ENCODE results near the gene SPATA25.
"Not testable (repeated sequence)": the region's sequence is repeated elsewhere in the genome, so short reads cannot be mapped to it uniquely, and the experiment has no call there.

SPATA25 gene

DNA sequence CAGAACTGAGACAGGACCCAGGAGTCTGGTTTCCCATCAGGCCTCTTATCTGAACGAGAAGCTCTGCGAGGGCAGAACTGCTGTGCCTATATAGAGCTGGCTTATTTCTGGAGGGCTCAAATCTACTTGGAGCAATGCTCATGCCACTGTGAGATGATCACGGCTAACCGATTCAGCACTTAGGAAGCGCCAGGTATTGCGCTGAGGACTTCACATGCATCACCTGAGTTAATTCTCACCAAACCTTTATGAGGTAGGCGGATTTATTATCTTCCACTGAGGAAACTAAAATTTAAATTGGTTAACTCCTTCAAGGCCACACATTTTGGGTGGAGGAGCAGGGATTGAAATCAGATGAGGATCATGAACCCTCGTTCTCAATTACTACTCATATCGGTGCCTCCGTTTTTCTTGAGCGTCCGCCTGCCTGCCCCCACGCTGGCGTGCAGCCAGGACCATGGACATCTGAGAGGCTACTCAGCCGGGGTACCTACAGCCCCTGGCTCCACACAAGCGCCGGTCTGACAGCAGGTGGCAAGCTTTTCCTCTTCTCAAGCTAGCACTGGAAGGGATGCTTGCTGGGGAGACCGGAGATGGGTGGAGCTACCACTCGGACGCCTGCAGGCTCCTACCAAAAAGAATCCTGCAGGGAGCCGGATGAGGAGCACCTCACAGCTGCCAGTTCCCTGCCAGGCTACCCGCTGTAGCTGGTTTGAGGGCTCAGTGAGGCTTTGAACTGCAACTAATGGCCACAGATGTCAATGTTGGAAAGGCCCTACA, 46.0 kb upstream of the SPATA25 start:
- H3K9me3 ChIP-seq (ENCODE audit: insufficient read depth, low read length), result no peaks in the 10 kb centered on the region
- peaks cover 13% of the 10 kb centered on the region for H4K20me1 ChIP-seq (ENCODE audit: insufficient read depth, low read length)
- peak overlapping the region; percentile 79 for H2AFZ ChIP-seq (ENCODE audit: low read depth, low read length)
- TF ChIP-seq EZH2phosphoT487 (IDR thresholded peaks at IDR 0.05; ENCODE audit: low read depth), result no peak
- TF ChIP-seq, protein P1, sequence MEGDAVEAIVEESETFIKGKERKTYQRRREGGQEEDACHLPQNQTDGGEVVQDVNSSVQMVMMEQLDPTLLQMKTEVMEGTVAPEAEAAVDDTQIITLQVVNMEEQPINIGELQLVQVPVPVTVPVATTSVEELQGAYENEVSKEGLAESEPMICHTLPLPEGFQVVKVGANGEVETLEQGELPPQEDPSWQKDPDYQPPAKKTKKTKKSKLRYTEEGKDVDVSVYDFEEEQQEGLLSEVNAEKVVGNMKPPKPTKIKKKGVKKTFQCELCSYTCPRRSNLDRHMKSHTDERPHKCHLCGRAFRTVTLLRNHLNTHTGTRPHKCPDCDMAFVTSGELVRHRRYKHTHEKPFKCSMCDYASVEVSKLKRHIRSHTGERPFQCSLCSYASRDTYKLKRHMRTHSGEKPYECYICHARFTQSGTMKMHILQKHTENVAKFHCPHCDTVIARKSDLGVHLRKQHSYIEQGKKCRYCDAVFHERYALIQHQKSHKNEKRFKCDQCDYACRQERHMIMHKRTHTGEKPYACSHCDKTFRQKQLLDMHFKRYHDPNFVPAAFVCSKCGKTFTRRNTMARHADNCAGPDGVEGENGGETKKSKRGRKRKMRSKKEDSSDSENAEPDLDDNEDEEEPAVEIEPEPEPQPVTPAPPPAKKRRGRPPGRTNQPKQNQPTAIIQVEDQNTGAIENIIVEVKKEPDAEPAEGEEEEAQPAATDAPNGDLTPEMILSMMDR (IDR thresholded peaks at IDR 0.05; ENCODE audit: low read depth, low read length), result peak; percentile 53
- H3K9ac ChIP-seq (ENCODE audit: low read length), result peak overlapping the region; percentile 95
- peak overlapping the region; percentile 80 for H3K4me3 ChIP-seq (ENCODE audit: low read length)
- H3K27ac ChIP-seq (ENCODE audit: low read length), result peak overlapping the region; percentile 84
- H3K27me3 ChIP-seq (ENCODE audit: low read depth, low read length), result no peaks in the 10 kb centered on the region
- H3K79me2 ChIP-seq (ENCODE audit: low read length), result peaks cover 42% of the 10 kb centered on the region
- peak overlapping the region; percentile 79 for H3K4me2 ChIP-seq (ENCODE audit: low read length)
- peaks cover 14% of the 10 kb centered on the region for H3K36me3 ChIP-seq (replicated peaks; ENCODE audit: low read depth, low read length)
- H3K4me1 ChIP-seq (ENCODE audit: low read length), result peaks cover 11% of the 10 kb centered on the region

DNA sequence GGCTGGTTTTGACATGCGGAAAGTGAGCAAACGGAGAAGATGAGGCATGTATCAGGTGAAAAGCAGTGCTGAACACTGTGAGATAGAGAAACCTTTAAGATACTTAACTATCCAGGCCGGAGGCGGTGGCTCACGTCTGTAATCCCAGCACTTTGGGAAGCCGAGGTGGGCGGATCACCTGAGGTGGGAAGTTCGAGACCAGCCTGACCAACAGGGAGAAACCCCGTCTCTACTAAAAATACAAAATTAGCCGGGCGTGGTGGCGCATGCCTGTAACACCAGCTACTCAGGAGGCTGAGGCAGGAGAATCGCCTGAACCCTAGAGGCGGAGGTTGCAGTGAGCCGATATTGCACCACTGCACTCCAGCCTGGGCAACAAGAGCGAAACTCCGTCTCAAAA, 44.3 kb upstream of the SPATA25 start:
- Histone ChIP-seq H3K79me2 (ENCODE audit: low read length) (peaks cover 28% of the 10 kb centered on the region), H3K4me1 (ENCODE audit: low read length) (peaks cover 11% of the 10 kb centered on the region)
- H3K4me3 ChIP-seq (ENCODE audit: low read length); H3K27me3 ChIP-seq (ENCODE audit: low read depth, low read length); H2AFZ ChIP-seq (ENCODE audit: low read depth, low read length); H3K36me3 ChIP-seq (replicated peaks; ENCODE audit: low read depth, low read length); H3K9me3 ChIP-seq (ENCODE audit: insufficient read depth, low read length); H3K4me2 ChIP-seq (ENCODE audit: low read length); H3K27ac ChIP-seq (ENCODE audit: low read length); H4K20me1 ChIP-seq (ENCODE audit: insufficient read depth, low read length); H3K9ac ChIP-seq (ENCODE audit: low read length): not testable (repeated sequence)

DNA sequence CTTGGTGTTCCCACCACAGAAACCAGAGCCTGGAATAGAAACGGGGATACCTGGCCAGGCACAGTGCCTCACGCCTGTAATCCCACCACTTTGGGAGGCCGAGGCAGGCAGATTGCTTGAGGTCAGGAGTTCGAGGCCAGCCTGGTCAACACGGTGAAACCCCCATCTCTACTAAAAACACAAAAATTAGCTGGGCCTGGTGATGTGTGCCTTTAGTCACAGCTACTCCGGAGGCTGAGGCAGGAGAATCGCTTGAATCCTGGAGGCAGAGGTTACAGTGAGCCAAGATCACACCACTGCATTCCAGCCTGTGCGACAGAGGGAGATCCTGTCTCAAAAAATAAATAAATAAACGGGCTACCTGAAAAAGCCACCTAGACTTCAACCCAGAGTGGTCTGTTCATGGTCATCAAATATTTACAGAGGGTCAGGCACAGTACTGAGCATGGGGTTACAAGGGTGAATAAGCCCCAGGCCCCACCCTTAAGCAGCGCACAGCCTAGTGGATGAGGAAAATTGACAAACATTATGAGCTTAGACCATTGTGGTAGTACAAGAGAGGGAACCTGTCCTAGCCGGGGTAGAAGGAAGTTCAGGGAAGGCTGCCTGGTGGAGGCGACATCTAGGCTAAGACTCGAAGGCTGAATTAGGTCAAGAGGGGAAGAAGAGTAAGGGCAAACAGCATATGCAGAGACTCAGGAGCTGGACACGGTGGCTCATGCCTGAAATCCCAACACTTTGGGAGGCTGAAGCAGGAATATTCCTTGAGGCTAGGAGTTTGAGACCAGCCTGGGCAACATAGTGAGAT, 39.9 kb upstream of the SPATA25 start:
- Histone ChIP-seq H3K36me3 (replicated peaks; ENCODE audit: low read depth, low read length) (no peaks in the 10 kb centered on the region), H4K20me1 (ENCODE audit: insufficient read depth, low read length) (no peaks in the 10 kb centered on the region), H2AFZ (ENCODE audit: low read depth, low read length) (no peak overlapping the region), H3K4me1 (ENCODE audit: low read length) (no peaks in the 10 kb centered on the region), H3K79me2 (ENCODE audit: low read length) (no peaks in the 10 kb centered on the region), H3K27me3 (ENCODE audit: low read depth, low read length) (0 out of 2 replicates have a peak, but pooled peaks cover 3% of the 10 kb centered on the region), H3K27ac (ENCODE audit: low read length) (no peak overlapping the region), H3K9ac (ENCODE audit: low read length) (no peak overlapping the region), H3K4me2 (ENCODE audit: low read length) (no peak overlapping the region), H3K4me3 (ENCODE audit: low read length) (no peak overlapping the region), H3K9me3 (ENCODE audit: insufficient read depth, low read length) (no peaks in the 10 kb centered on the region)
- TF ChIP-seq, protein P1 (IDR thresholded peaks at IDR 0.05; ENCODE audit: low read depth, low read length), result no peak
- TF ChIP-seq EZH2phosphoT487 (IDR thresholded peaks at IDR 0.05; ENCODE audit: low read depth), result no peak

DNA sequence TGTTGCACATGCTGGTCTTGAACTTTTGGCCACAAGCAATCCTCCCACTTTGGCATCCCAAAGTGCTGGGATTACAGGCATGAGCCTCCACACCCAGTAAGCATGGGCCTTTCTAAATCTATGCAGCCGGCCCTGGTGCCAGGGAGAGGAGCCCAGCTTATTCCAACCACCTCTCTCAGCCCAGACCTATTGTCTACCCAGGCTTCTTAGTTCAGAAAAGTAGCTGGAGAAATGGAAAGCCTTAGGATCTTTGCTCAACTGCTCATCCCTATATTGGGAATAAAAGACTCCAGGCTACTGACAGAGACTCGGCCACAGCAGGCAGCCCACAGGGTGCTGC, 39.3 kb upstream of the SPATA25 start:
- H3K27me3 ChIP-seq (ENCODE audit: low read depth, low read length), result 0 out of 2 replicates have a peak, but pooled peaks cover 5% of the 10 kb centered on the region
- no peak overlapping the region for H3K9ac ChIP-seq (ENCODE audit: low read length)
- no peaks in the 10 kb centered on the region for H4K20me1 ChIP-seq (ENCODE audit: insufficient read depth, low read length)
- H3K4me3 ChIP-seq (ENCODE audit: low read length), result no peak overlapping the region
- no peaks in the 10 kb centered on the region for H3K9me3 ChIP-seq (ENCODE audit: insufficient read depth, low read length)
- no peak for TF ChIP-seq EZH2phosphoT487 (IDR thresholded peaks at IDR 0.05; ENCODE audit: low read depth)
- no peaks in the 10 kb centered on the region for H3K36me3 ChIP-seq (replicated peaks; ENCODE audit: low read depth, low read length)
- H3K4me1 ChIP-seq (ENCODE audit: low read length), result no peaks in the 10 kb centered on the region
- H3K4me2 ChIP-seq (ENCODE audit: low read length), result no peak overlapping the region
- no peaks in the 10 kb centered on the region for H3K79me2 ChIP-seq (ENCODE audit: low read length)
- no peak overlapping the region for H2AFZ ChIP-seq (ENCODE audit: low read depth, low read length)
- H3K27ac ChIP-seq (ENCODE audit: low read length), result no peak overlapping the region

Data from OCI-LY3 (cell line).